ENCODE data around the gene SLC9A6. TPM values are rescaled to one million over a fixed set of nuclear protein-coding genes. Genes with fewer than 3 reads are reported as not detected.

SLC9A6 gene
- total RNA-seq, 4 donors from 2014 or later = 9.5 to 18.6 (median 10.8) TPM

GRCh38 chrX:136057567-136057966, 72.3 kb downstream of the SLC9A6 start:
- DNase-seq (ENCODE audit: low spot score) (no peak), ATAC-seq (ENCODE audit: low FRiP score) (no peak)
- TF ChIP-seq CTCF (IDR thresholded peaks at IDR 0.05) = no peak

- TF ChIP-seq CTCF (IDR thresholded peaks at IDR 0.05) = no peak
- ATAC-seq (ENCODE audit: low FRiP score) = no peak
- DNase-seq (ENCODE audit: low spot score) = no peak
Observed at GRCh38 chrX:136059350-136059749, 74.1 kb downstream of the SLC9A6 start.

- TF ChIP-seq CTCF (IDR thresholded peaks at IDR 0.05) = no peak
- ATAC-seq (ENCODE audit: low FRiP score) = no peak
- no peak for DNase-seq (ENCODE audit: low spot score)
Observed at GRCh38 chrX:136061286-136061685, 76.1 kb downstream of the SLC9A6 start.

GRCh38 chrX:136061696-136062095, 76.5 kb downstream of the SLC9A6 start:
- TF ChIP-seq CTCF (IDR thresholded peaks at IDR 0.05) = no peak
- DNase-seq (ENCODE audit: low spot score) = no peak
- ATAC-seq (ENCODE audit: low FRiP score) = no peak

- DNase-seq (ENCODE audit: low spot score) (no peak), ATAC-seq (ENCODE audit: low FRiP score) (no peak)
- no peak for TF ChIP-seq CTCF (IDR thresholded peaks at IDR 0.05)
Observed at GRCh38 chrX:136063340-136064079, 78.3 kb downstream of the SLC9A6 start.

GRCh38 chrX:136064661-136065043, 79.4 kb downstream of the SLC9A6 start:
- TF ChIP-seq CTCF (IDR thresholded peaks at IDR 0.05) = no peak
- ATAC-seq (ENCODE audit: low FRiP score) = no peak
- no peak for DNase-seq (ENCODE audit: low spot score)

GRCh38 chrX:136065044-136065671, 79.9 kb downstream of the SLC9A6 start:
- ATAC-seq (ENCODE audit: low FRiP score) (no peak), DNase-seq (ENCODE audit: low spot score) (no peak)
- no peak for TF ChIP-seq CTCF (IDR thresholded peaks at IDR 0.05)
